ENCODE measurements around the gene TRABD2B. TPM values are rescaled to one million over a fixed set of nuclear protein-coding genes. Genes with fewer than 3 reads are reported as not detected.

The TRABD2B gene
- total and polyA plus RNA-seq, 2 of the 4 experiments (the other 2 are of a cell fraction), result not detected

GRCh38 chr1:47996406-47997226 is 569 bp downstream of the TRABD2B start:
- H3K14ac ChIP-seq (replicated peaks; ENCODE audit: low read depth, low read length), result no peak overlapping the region
- H4K5ac ChIP-seq (ENCODE audit: low read depth, low read length), result no peak overlapping the region
- H3K18ac ChIP-seq (ENCODE audit: low read depth, low read length), result no peak overlapping the region
- H2BK20ac ChIP-seq (ENCODE audit: low read depth, low read length), result no peak overlapping the region
- H3K4ac ChIP-seq (ENCODE audit: low read depth, low read length), result no peak overlapping the region
- no peaks in the 10 kb centered on the region for H4K20me1 ChIP-seq (ENCODE audit: insufficient read depth, low read length)
- H3K4me3 ChIP-seq (ENCODE audit: insufficient read depth, low read depth, low read length), result peak overlapping the region; percentile 19; the same call in 1 of the 2 replicates
- H3K9ac ChIP-seq (ENCODE audit: low read depth, low read length), result no peak overlapping the region
- no peak overlapping the region for H2BK15ac ChIP-seq (ENCODE audit: low read depth, low read length)
- no peak overlapping the region for H3K56ac ChIP-seq (ENCODE audit: extremely low read depth, insufficient read depth, low read length)
- H3K9me3 ChIP-seq (ENCODE audit: control insufficient read depth, insufficient read depth, low read length), result no peaks in the 10 kb centered on the region
- H2BK120ac ChIP-seq (ENCODE audit: low read depth, low read length), result no peak overlapping the region
- H3K23ac ChIP-seq (ENCODE audit: low read depth, low read length), result no peak overlapping the region
- dilution Hi-C loops (cut with HindIII; ENCODE audit: low sequenced_read_pairs, unreplicated experiment) (no loop called here), intact Hi-C loops (cut with micrococcal nuclease) (loop anchor here (10.0 kb wide), 1 partner anchor 208 kb away; no protein-coding TSS in a partner anchor), in situ Hi-C loops (cut with MboI; ENCODE audit: low sequenced_read_pairs) (no loop called here)
- peak overlapping the region; percentile 75 for H2AFZ ChIP-seq (replicated peaks; ENCODE audit: low read length, poor library complexity)
- BruUV-seq (replicated peaks), result no TSS peak
- H2AK9ac ChIP-seq (replicated peaks; ENCODE audit: low read depth, low read length, poor library complexity), result no peak overlapping the region
- H3K79me1 ChIP-seq (ENCODE audit: low read depth in 1 of 2, low read length in 2 of 2), result no peaks in the 10 kb centered on the region
- CTCF ChIA-PET, result interaction anchor here (0.5 to 1.4 kb wide), 4 partner anchors 9 to 1000 kb away, joined by 3 to 4 read pairs (median 4); no protein-coding TSS in a partner anchor
- H3K27ac ChIP-seq (ENCODE audit: insufficient read depth, low read length), result no peak overlapping the region
- H3K9me1 ChIP-seq (ENCODE audit: insufficient read depth, low read length), result no peaks in the 10 kb centered on the region
- H2AK5ac ChIP-seq (ENCODE audit: low read depth, low read length), result no peak overlapping the region
- peak overlapping the region; percentile 37; the same call in 1 of the 2 replicates for H3K4me2 ChIP-seq (ENCODE audit: low read depth, low read length)
- WGBS, 2 experiments (ENCODE audit: extremely low coverage in 2 of 2, insufficient read length in 1 of 2), result 3% methylated on average over 18 of the region's 80 CpGs; no CpG with 5 or more reads in 1 of the 2 experiments
- POLR2A ChIA-PET (ENCODE audit: unreplicated experiment), result no interaction called here
- H3K36me3 ChIP-seq (ENCODE audit: control insufficient read depth, insufficient read depth, low read length), result no peaks in the 10 kb centered on the region
- H3K4me1 ChIP-seq (ENCODE audit: control insufficient read depth, insufficient read depth, low read length), result no peaks in the 10 kb centered on the region
- H4K91ac ChIP-seq (ENCODE audit: insufficient read depth, low read depth, low read length), result no peak overlapping the region
- ATAC-seq (ENCODE audit: low read depth), result no peak
- peaks cover 36% of the 10 kb centered on the region for H3K27me3 ChIP-seq (ENCODE audit: control insufficient read depth, insufficient read depth, low read length)
- no peak overlapping the region for H4K8ac ChIP-seq (ENCODE audit: low read depth in 2 of 2, low read length in 2 of 2)
- no peak overlapping the region for H2BK5ac ChIP-seq (ENCODE audit: low read depth, low read length, poor library complexity, severe bottlenecking)
- DNase-seq, result no peak
- TF ChIP-seq CEBPB (IDR thresholded peaks at IDR 0.05; ENCODE audit: low read depth, low read length), result no peak
- TF ChIP-seq ELK1 (IDR thresholded peaks at IDR 0.05; ENCODE audit: borderline replicate concordance, low read depth, low read length), result no peak
- TF ChIP-seq MXI1 (IDR thresholded peaks at IDR 0.05; ENCODE audit: borderline replicate concordance, low read depth, low read length), result no peak
- no peak for TF ChIP-seq POLR2A (IDR thresholded peaks at IDR 0.05; ENCODE audit: low read depth, low read length)
- TF ChIP-seq MAZ (IDR thresholded peaks at IDR 0.05; ENCODE audit: borderline replicate concordance, low read depth, low read length), result no peak
- TF ChIP-seq BHLHE40 (IDR thresholded peaks at IDR 0.05; ENCODE audit: low read depth, low read length), result no peak
- no peak for TF ChIP-seq MAFK (IDR thresholded peaks at IDR 0.05; ENCODE audit: low read depth, low read length)
- no peak for TF ChIP-seq FOS (IDR thresholded peaks at IDR 0.05; ENCODE audit: low read depth, low read length)
- no peak for TF ChIP-seq NFE2L2 (IDR thresholded peaks at IDR 0.05; ENCODE audit: low read depth, low read length)
- no peak for TF ChIP-seq SMC3 (IDR thresholded peaks at IDR 0.05; ENCODE audit: low read depth, low read length)
- no peak for TF ChIP-seq RAD21 (IDR thresholded peaks at IDR 0.05; ENCODE audit: low read length)
- TF ChIP-seq CTCF (conservative IDR thresholded peaks at IDR 0.05; ENCODE audit: low read depth, low read length), result no peak
- TF ChIP-seq USF2 (IDR thresholded peaks at IDR 0.05; ENCODE audit: low read depth, low read length), result no peak
- no peak for TF ChIP-seq RFX5 (IDR thresholded peaks at IDR 0.05; ENCODE audit: low read depth, low read length)
- TF ChIP-seq CHD1 (IDR thresholded peaks at IDR 0.05; ENCODE audit: low read depth, low read length), result no peak
